GM23248 (cell line): Measurements from ENCODE around the gene FAM131B. TPM values are rescaled to one million over a fixed set of nuclear protein-coding genes. Genes with fewer than 3 reads are reported as not detected.

Experiments
- DNase-seq: peaks from one replicate; pipeline ENCODE4 v3.0.0-alpha.2; 2015
- H2AFZ ChIP-seq: fragments of 200-600 bp; sonication (generic); 2 replicates; pipeline ENCODE4 v1.6.1; 2016; ENCODE audit warnings: antibody characterized with exemption
- H3F3A ChIP-seq: fragments of 200-600 bp; sonication (generic); 2 replicates; pipeline ENCODE4 v1.6.1; 2016; ENCODE audit warnings: mild to moderate bottlenecking, antibody characterized with exemption, mixed run types; ENCODE audit not compliant: insufficient read depth
- H3K27ac ChIP-seq: fragments of 200-600 bp; sonication (generic); 2 replicates; pipeline ENCODE4 v1.5.1; 2016; ENCODE audit warnings: mild to moderate bottlenecking
- H3K27me3 ChIP-seq: fragments of 200-600 bp; sonication (generic); replicated peaks from 2 replicates; pipeline ENCODE4 v1.6.1; 2016; ENCODE audit warnings: mild to moderate bottlenecking; ENCODE audit not compliant: insufficient read depth
- H3K36me3 ChIP-seq: fragments of 200-600 bp; sonication (generic); 2 replicates; pipeline ENCODE4 v1.6.1; 2016; ENCODE audit warnings: low read depth, mild to moderate bottlenecking
- H3K4me1 ChIP-seq: fragments of 200-600 bp; sonication (generic); 2 replicates; pipeline ENCODE4 v1.6.1; 2016; ENCODE audit warnings: mild to moderate bottlenecking; ENCODE audit not compliant: insufficient read depth
- H3K4me2 ChIP-seq: fragments of 200-600 bp; sonication (generic); one replicate; pipeline ENCODE4 v1.6.1; 2016; ENCODE audit warnings: mild to moderate bottlenecking; ENCODE audit not compliant: unreplicated experiment
- H3K4me3 ChIP-seq: fragments of 200-600 bp; sonication (generic); 2 replicates; pipeline ENCODE4 v1.5.1; 2016; ENCODE audit warnings: mild to moderate bottlenecking
- H3K79me2 ChIP-seq: fragments of 200-600 bp; sonication (generic); 2 replicates; pipeline ENCODE4 v1.6.1; 2016; ENCODE audit warnings: mild to moderate bottlenecking; ENCODE audit not compliant: insufficient read depth
- H3K9ac ChIP-seq: fragments of 200-600 bp; sonication (generic); 2 replicates; pipeline ENCODE4 v1.6.1; 2016; ENCODE audit warnings: mild to moderate bottlenecking
- H3K9me2 ChIP-seq: fragments of 200-600 bp; sonication (generic); 2 replicates; pipeline ENCODE4 v1.6.1; 2016; ENCODE audit warnings: mixed run types, mild to moderate bottlenecking, moderate library complexity; ENCODE audit not compliant: insufficient read depth
- H3K9me3 ChIP-seq: fragments of 200-600 bp; sonication (generic); one replicate; pipeline ENCODE4 v1.6.1; 2017; ENCODE audit warnings: low read depth
- H4K20me1 ChIP-seq: fragments of 200-600 bp; sonication (generic); 2 replicates; pipeline ENCODE4 v1.6.0; 2016; ENCODE audit not compliant: insufficient read depth
- EZH2 ChIP-seq: fragments of 200-600 bp; sonication (generic); IDR thresholded peaks from 2 replicates; pipeline ENCODE4 v1.6.1; 2018; ENCODE audit warnings: antibody characterized with exemption, mild to moderate bottlenecking; ENCODE audit not compliant: insufficient read depth, poor library complexity, severe bottlenecking
- EZH2phosphoT487 ChIP-seq: fragments of 200-600 bp; sonication (generic); IDR thresholded peaks from 2 replicates; pipeline ENCODE4 v1.6.1; 2018; ENCODE audit warnings: antibody characterized with exemption, moderate library complexity, mild to moderate bottlenecking, low read depth; ENCODE audit not compliant: insufficient read depth
- WGBS, 2 experiments: methylation state at CpG; one replicate each; pipeline ENCODE4 v1.1.6; 2015 to 2017; ENCODE audit warnings: low lambda C conversion rate in 2 of 2, low coverage in 1 of 2; ENCODE audit errors: missing lambda C conversion rate in 2 of 2; 5-methylcytosine and 5-hydroxymethylcytosine counted together
- in situ Hi-C: fragments of 300-500 bp; cut with MboI; formaldehyde crosslinking; loops from 2 replicates; pipeline ENCODE4 v1.15.0; 2020
- polyA plus RNA-seq: library from polyadenylated mRNA; unstranded; fragments of >200 nt; fragmentation: Nextera tagmentation; extraction: Ambion mirVana; gene quantifications from 2 replicates; pipeline ENCODE4 v1.2.1, GENCODE V29; 2016
- total RNA-seq: library from RNA; depleted of rRNA; stranded (reverse); fragments of >200 nt; shearing (Covaris generic); gene quantifications from 2 replicates; pipeline ENCODE4 v1.2.3, GENCODE V29; 2014

Gene FAM131B
- total and polyA plus RNA-seq, 2 experiments from 2014 or later = 0.50 to 3.0 TPM

DNA sequence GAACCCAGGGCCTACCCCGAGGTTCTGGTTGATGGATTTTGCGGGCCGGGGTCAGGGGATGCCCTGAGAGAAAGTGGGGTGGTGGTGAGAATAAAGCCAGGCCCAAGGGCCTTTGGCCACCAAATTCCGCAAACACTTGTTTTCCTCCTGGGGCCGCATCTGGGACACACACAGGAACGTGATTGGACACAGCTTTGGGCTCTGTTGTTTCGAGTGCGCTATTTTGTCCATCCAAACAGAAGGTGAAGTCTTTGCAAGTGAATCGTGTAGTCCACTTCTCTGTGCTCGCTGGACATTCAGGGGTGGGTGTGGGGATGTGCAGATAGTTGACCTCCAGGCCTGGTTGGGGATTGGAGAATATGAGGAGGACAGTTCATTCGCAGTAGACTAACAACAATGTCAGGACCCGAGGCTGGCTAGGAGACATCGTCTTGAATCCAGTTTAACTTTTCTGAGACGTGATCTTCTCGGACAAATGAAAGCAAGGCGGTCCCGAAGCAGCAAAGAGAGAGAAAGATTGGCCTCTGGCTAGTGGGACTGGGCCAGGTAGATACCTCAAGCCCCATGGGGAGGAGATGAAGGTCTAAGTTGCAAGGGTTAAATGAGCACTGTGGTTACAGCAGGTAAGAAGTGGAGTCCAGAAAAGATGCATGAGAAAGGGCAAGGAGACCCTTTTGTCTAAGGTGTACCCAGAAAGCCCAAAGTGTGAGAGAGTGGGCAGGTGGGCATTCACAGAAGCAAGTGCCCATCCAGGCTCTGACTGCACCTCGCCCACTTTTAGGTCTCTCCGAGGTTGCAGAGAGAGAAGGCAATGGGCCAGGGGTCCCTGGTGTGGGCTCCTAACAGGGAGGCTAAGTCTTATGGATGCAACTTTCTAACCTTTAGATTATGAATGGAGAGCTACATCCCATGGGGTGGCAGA lies 764 bp upstream of the FAM131B start:
- Histone ChIP-seq H4K20me1 (no peaks in the 10 kb centered on the region), H3K79me2 (no peaks in the 10 kb centered on the region), H2AFZ (no peak overlapping the region), H3F3A (no peaks in the 10 kb centered on the region), H3K4me1 (no peaks in the 10 kb centered on the region), H3K4me2 (no peak overlapping the region), H3K9ac (no peak overlapping the region), H3K9me2 (no peaks in the 10 kb centered on the region), H3K27ac (no peak overlapping the region), H3K27me3 (peaks cover 37% of the 10 kb centered on the region), H3K4me3 (no peak overlapping the region), H3K36me3 (no peaks in the 10 kb centered on the region), H3K9me3 (no peaks in the 10 kb centered on the region)
- TF ChIP-seq EZH2 (peak; percentile 82), EZH2phosphoT487 (no peak)
- in situ Hi-C loops = no loop called here
- DNase-seq = no peak
- 49 to 53% methylated on average over 19 of the region's 19 CpGs for WGBS, 2 experiments

DNA sequence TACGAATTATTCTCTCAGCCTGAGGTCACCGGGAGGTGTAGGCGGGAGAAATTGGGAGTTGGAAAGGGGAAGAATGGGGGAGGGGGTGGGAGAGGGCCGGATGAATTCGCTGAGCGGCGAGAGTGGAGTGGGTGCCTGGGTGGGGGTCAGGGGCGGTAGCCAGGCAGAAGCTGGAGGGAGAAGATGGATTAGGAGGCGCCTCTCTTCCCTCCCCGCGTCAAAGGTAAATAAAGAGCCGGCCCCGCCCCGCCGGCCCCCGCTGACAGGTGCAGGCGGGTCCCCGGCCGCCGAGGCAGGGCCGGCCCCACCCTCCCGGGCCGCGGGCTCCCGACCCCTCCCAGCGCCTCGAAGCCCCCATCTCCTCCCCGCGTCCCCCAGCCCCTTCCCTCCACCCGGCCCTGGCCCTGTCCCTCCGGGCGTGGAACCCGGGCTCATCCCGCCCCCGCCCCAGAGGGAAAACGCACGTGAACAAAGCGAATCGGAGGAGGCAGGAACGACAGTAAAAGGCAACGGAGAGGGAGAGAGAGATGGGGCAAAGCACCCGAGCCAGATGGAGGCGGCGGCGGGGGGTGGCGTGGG lies 872 bp downstream of the FAM131B start:
- Histone ChIP-seq H3F3A (no peaks in the 10 kb centered on the region), H3K4me2 (peak overlapping the region; percentile 76), H3K27ac (no peak overlapping the region), H3K9me3 (no peaks in the 10 kb centered on the region), H2AFZ (peak overlapping the region; percentile 89), H3K9me2 (no peaks in the 10 kb centered on the region), H3K36me3 (no peaks in the 10 kb centered on the region), H3K79me2 (no peaks in the 10 kb centered on the region), H3K9ac (no peak overlapping the region; the same call in 1 of the 2 replicates), H3K4me3 (peak overlapping the region; percentile 72), H3K27me3 (peaks cover 37% of the 10 kb centered on the region), H4K20me1 (no peaks in the 10 kb centered on the region), H3K4me1 (no peaks in the 10 kb centered on the region)
- 0 to 2% methylated on average over 2 to 46 of the region's 46 CpGs for WGBS, 2 experiments
- DNase-seq = peak; percentile 31
- in situ Hi-C loops = no loop called here
- TF ChIP-seq EZH2 (no peak), EZH2phosphoT487 (no peak)

DNA sequence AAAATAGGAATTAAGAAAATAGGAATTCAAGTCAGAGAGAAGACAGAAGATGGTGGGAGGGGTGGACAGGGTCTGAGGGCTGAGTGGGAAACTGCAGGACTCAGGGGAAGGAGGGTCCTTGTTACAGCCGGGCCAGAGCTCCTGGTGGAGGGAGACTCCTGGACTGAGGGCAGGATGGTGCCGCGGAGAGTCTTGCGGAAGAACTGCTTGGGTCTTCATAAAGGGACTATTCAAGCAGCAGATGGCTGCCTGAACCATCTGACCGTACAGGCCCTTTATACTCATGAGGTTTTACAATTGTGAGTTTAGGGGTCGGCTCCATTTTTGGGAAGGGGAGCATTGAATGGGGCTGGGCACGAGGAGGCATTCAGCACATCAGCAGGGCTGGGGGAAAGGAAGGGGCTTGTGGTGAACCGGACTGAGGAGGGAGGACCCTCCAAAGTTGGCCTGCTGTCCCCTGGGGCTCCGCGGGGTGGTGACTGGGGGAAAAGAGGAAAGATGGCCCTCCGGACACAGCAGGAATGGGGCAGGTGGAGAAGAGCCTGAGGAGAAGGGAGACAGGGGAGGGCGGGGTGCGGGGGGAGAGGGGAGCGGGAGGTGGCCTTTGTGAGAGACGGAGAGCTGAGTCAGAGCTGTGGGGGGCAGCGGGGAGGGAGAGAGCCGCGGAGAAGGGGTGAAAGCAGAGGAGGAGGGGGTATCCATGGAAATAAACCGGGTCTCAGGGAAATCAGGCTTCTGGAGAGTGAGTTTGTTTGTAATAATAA lies 1.5 kb downstream of the FAM131B start:
- Histone ChIP-seq H3K4me1 (no peaks in the 10 kb centered on the region), H3K9me2 (no peaks in the 10 kb centered on the region), H3K79me2 (no peaks in the 10 kb centered on the region), H4K20me1 (no peaks in the 10 kb centered on the region), H3K36me3 (no peaks in the 10 kb centered on the region), H3K27me3 (peaks cover 37% of the 10 kb centered on the region), H3K27ac (no peak overlapping the region), H3F3A (no peaks in the 10 kb centered on the region), H3K4me2 (no peak overlapping the region), H3K9ac (no peak overlapping the region), H2AFZ (no peak overlapping the region), H3K4me3 (no peak overlapping the region), H3K9me3 (no peaks in the 10 kb centered on the region)
- in situ Hi-C loops = no loop called here
- 42 to 58% methylated on average over 10 to 19 of the region's 19 CpGs for whole genome bisulfite sequencing, 2 experiments
- no peak for TF ChIP-seq EZH2
- no peak for TF ChIP-seq EZH2phosphoT487
- no peak for DNase-seq

DNA sequence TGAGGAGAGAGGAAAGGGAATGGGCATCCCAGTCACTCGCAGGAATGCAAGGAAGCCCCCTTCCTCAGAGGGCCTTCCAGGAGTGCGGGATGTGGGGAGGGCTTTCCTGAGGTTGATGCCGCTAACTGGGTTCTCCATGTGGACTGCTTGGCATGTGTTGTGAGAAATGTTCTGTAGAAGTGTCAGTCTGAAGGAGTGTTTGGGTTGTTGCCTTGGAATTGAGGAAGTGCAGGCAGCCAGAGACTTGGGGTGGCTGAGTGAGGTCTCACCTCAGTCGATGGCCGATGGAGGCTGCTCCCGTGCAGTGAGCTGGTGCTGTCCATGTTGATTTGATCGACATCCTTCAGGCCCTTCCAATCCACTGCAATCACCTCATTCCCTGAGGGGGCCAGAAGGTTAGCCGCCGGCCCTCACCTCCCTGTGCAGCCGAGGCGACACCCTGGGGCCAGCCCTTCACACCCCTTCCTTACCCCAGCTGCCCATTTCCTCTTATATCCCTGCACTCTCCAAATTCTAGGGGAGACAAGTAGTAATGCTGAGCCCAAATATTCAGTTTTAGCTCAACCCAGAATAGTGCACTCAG lies 2.7 kb downstream of the FAM131B start:
- no peak for DNase-seq
- H4K20me1 ChIP-seq = no peaks in the 10 kb centered on the region
- 84 to 85% methylated on average over 11 of the region's 11 CpGs for WGBS, 2 experiments
- no peaks in the 10 kb centered on the region for H3K4me1 ChIP-seq
- H3K4me3 ChIP-seq = no peak overlapping the region
- H3K9me2 ChIP-seq = no peaks in the 10 kb centered on the region
- peaks cover 30% of the 10 kb centered on the region for H3K27me3 ChIP-seq
- no peaks in the 10 kb centered on the region for H3K9me3 ChIP-seq
- H2AFZ ChIP-seq = no peak overlapping the region
- H3F3A ChIP-seq = no peaks in the 10 kb centered on the region
- no peak overlapping the region for H3K27ac ChIP-seq
- TF ChIP-seq EZH2phosphoT487 (no peak), EZH2 (no peak)
- H3K36me3 ChIP-seq = no peaks in the 10 kb centered on the region
- no peaks in the 10 kb centered on the region for H3K79me2 ChIP-seq
- H3K9ac ChIP-seq = no peak overlapping the region
- no peak overlapping the region for H3K4me2 ChIP-seq
- in situ Hi-C loops = no loop called here
